Sciatic nerve (tissue), 2 donors: ENCODE data around the gene GAL3ST2. TPM values are rescaled to one million over a fixed set of nuclear protein-coding genes. Genes with fewer than 3 reads are reported as not detected.

Source experiments
- ATAC-seq: fragments of 200-7000 bp; cut with Tn5 transposase; one replicate; pipeline ENCODE4 v1.9.1; 2020; ENCODE audit warnings: mild to moderate bottlenecking, moderate library complexity
- DNase-seq: peaks from one replicate; pipeline ENCODE4 v3.0.0-alpha.2; 2020; ENCODE audit warnings: low spot score
- intact Hi-C: fragments of 100-400 bp; cut with DNase I; formaldehyde crosslinking; loops from one replicate; pipeline ENCODE4 v1.14.2; 2022
- total RNA-seq: library from RNA; stranded (reverse); fragmentation: NEBNext Ultra II Directional; extraction: Animal tissue kit (Norgen Biotek cat#: 25700); gene quantifications from one replicate; pipeline ENCODE4 v1.2.1, GENCODE V29; 2021
- donor health status: DM: no; HTN: no; CAD: no.
- donor health status: DM: no; HTN: no; CAD: no.

GAL3ST2 gene
- total RNA-seq, 1 donor from 2014 or later: not detected

DNA sequence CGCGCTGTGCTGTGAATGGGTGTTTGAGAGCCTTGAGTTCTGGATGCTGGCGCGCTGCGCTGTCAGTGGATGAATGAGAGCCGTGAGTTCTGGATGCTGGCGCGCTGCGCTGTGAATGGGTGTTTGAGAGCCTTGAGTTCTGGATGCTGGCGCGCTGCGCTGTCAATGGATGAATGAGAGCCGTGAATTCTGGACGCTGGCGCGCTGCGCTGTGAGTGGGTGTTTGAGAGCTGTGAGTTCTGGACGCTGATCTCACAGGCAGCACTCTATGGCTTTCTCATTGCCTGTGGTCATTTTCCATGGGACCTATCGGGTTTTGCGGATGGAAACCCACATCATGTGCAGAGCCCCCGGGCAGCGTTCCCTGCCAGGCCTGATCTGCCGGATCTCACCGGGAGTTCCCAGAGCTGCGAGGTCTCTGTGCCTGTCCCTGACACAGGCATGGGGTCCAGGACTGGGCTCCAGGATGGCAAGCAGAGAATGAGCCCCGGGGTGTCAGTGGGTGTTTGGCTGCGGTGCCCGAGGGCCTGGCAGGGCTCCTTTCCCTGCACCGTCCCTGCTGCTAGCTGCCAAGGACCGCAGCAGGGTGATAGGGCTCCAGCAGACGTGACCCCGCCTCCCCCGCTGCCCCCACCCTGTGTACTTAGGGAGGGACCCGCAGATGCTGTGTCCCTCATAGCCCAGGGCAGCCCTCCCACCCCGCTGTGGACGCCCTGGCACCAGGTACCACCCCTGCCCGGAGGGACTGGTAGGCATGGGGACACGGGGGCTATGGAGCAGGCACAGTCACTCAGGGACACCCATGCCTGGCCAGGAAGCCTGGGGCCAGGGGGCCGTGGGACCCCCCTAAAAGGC is 72.4 kb downstream of the GAL3ST2 start:
- intact Hi-C loops: no loop called here
- DNase-seq (no peak), ATAC-seq (no peak)

DNA sequence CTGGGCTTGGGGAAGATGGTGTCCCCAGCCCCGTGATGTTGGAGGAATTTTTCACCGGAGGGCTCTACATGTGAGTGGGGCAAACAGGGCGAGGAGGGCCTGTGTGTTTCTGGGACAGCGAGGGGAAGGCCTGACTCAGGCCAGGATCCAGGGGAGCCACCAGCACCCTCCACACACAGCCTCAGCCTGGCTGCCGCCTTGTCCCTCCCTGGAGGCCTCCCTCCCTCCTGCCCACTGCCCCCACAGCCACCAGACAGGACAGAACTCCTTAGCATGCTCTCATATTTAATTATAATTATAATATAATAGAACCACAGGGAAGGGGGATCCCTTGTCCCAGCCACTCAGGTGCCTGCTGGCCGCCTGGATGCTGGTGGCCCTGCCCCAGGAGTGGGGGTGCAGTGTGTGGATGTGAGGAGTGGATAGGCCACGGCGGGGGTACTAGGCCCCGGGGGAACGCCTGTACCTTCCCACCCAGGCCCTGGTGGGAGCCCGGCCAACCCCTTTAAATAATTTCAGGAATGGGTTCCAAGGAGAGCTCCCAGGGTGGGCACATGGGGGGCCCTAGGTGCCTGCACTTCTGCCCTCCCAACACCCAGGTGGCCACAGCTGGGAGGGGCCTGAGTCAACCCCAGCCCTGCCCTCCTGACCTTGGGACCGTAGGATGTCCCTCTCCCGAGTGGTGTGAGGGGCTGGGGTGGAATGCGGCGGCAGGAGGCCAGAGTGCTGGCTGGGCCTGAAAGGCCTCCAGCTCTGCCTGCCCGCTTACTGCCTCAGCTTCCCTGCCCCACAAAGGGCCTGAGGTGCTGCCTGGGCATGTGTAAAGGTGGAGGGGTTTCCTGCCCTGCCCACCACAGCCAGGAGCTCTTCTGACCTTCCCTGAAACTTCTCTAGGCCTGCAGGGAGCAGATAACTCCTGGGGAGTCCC is 73.3 kb downstream of the GAL3ST2 start:
- no peak for ATAC-seq
- intact Hi-C loops: no loop called here
- DNase-seq: no peak

DNA sequence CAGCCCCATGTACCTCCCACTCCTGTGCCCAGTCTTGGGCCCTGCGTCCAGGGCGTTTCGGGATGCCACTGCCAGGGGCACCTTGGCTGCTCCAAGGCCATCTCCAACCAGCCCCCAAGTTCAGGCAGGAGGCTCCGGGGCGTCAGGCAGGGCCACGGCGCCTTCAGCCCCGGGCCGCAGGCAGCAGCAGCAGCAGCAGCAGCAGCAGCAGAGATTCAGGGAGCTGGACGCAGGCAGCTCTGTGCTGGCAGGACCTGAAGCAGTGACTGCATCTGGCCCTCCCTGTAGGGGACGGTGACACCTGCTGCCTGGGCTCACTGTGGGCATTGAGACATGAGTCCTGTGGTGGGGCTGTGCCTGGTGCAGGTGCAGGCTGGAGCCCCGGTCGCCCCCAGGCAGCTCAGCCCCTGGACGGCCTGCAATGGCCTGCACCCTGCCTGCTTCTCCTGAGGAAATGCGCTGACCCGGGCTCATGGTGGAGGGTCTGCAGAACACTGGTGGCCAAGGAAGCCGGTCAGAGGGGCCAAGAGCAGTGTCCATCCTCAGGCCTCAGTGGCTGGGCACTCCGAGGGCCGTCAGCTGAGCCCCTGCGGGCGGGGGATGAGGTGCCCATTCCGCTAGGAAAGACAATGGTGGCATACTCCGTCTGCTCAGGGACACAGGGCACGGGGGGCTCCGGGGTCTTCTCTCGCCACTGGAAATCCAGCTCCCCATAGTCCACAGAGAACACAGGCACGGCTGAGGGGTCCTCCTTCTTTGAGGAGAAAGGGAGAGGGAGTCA is 74.1 kb downstream of the GAL3ST2 start:
- ATAC-seq: no peak
- DNase-seq: no peak
- intact Hi-C loops: no loop called here

DNA sequence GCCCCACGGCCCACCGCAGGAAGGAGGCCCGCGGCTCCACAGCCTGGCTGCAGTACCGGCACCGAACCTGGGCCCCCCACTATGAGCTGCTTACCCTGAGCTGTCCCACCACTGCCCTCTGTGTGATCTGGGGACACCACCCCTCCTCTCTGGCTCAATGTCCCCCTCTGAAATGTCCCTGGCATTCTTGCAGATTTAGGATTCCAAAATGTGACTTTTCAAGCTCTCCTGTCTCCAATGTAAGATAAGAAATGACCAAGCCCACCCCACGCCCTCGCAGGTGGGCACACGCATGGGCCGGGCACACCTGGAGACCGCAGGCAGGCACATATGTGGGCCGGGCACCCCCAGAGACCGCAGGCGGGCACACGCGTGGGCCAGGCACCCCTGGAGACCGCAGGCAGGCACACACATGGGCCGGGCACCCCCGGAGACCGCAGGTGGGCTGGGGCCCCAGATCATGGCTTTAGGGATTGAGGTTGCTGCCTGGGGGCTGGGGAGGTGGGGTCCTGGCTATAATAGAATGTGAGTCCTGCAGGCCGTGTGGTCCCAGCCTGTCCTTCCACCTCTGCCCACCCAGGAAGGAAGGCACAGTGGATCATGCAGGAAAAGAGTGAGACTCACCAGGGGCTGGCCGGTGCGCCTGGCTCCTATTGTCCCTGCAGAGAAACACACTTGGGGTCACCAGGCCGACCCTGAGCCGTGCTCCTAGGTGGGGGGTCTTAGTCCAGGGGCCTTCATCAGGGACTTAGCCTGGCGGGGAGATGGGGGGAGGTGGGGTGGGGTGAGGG is 74.9 kb downstream of the GAL3ST2 start:
- DNase-seq (no peak), ATAC-seq (no peak)
- intact Hi-C loops: no loop called here

DNA sequence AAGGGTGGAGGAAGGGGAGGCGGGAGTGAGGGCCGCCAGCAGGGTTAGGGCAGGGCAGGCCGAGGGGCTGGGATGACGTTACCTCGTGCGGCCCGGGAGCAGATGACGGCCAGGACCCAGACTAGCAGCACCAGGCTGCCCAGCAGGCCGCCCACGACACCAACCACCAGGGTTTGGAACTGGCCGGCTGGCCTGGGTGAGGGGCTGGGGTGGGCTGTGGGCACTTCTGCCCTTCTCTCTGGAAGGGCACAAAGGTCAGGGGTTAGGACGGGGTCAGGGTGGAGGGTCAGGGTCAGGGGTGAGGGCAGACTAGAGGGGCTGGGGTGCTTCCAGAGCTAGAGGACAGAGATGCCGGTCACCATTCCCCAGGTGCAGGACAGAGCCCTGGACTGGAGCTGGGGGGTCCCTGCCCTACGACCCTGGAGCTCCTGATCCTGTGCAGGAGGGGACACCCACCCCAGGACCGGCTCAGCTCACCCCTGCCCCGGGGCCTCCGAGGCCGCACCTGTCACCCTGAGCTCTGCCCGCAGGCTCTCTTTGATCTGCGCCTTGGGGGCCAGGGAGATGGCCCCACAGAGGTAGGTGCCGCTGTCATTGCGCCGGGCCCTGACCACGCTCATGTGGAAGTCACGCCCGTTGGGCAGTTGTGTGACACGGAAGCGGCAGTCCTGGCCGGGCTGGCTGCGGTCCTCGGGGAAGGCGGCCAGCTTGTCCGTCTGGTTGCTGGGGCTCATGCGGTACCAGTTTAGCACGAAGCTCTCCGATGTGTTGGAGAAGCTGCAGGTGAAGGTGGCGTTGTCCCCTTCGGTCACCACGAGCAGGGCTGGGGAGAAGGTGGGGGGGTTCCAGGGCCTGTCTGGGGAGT is 75.7 kb downstream of the GAL3ST2 start:
- DNase-seq: peak; percentile 57
- ATAC-seq: no peak
- intact Hi-C loops: no loop called here

DNA sequence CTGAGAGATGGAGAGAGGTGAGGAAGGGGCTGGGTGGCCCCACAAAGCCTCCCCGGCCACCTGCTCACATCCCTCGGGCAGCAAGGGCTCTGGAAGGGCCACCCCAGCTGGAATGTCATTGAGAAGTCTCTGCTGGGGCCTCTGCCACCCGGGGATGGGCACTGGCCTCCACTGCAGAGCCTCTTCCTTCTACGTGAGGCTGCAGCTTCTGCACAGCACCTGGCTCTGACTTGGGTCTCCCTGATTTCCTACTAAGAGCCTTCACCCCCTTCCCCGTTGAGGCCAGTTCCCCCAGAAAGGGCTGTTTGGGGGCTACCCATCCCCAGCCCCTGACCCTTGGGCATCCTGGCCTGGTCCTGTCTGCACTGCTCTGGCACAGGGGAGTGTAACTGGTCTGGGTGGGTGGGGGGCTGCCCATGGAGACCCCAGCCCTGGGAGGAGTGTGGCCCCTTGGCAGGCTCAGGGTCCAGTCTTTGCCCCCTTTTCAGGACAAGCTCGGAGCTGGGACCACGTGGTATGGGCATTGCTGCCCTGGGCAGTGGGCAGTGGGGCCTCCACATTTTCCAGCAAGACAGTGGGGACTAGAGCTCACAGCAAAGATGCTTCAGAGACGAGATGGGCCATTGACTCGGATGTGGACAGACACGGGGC is 76.5 kb downstream of the GAL3ST2 start:
- no peak for ATAC-seq

More for the DNA sequence above, 76.5 kb downstream of the GAL3ST2 start:
- intact Hi-C loops: no loop called here
- peak; percentile 51 for DNase-seq

Other genes starting within 250 kb of the GAL3ST2 start
- 31.1 TPM for gene BOK, start 218.1 kb upstream of the GAL3ST2 start, total RNA-seq
- gene THAP4, start 139.7 kb upstream of the GAL3ST2 start, total RNA-seq: 37.7 TPM
- 92.6 TPM for gene ATG4B, start 139.1 kb upstream of the GAL3ST2 start, total RNA-seq
- 15.6 TPM for gene DTYMK, start 90.0 kb upstream of the GAL3ST2 start, total RNA-seq
- 46.1 TPM for gene ING5, start 74.8 kb upstream of the GAL3ST2 start, total RNA-seq
- gene D2HGDH, start 42.2 kb upstream of the GAL3ST2 start, total RNA-seq: 34.0 TPM
- gene NEU4, start 32.4 kb downstream of the GAL3ST2 start, total RNA-seq: not detected
- 0.27 TPM for gene PDCD1, start 82.1 kb downstream of the GAL3ST2 start, total RNA-seq
- not detected for gene RTP5, start 92.9 kb downstream of the GAL3ST2 start, total RNA-seq